H1 (cell line): ENCODE measurements around the gene RPS21.

ENCODE experiments used
- EZH2 ChIP-seq: fragments of 200-600 bp; sonication (generic); IDR thresholded peaks from 2 replicates; pipeline ENCODE4 v1.7.1; 2012; ENCODE audit warnings: low read depth, mild to moderate bottlenecking, moderate library complexity, low read length, inconsistent platforms; ENCODE audit not compliant: severe bottlenecking
- SP1 ChIP-seq: IDR thresholded peaks from 2 replicates; pipeline ENCODE4 v1.6.1; 2011; ENCODE audit warnings: low read depth, low read length
- SUZ12 ChIP-seq: fragments of 200-600 bp; sonication (generic); IDR thresholded peaks from 2 replicates; pipeline ENCODE4 v1.6.1; 2012; ENCODE audit warnings: mild to moderate bottlenecking, inconsistent platforms, low read length, moderate library complexity, mixed read lengths
- TAF1 ChIP-seq: IDR thresholded peaks from 2 replicates; pipeline ENCODE4 v1.6.1; 2011; ENCODE audit warnings: mild to moderate bottlenecking, low read depth, low read length
- TF ChIP-seq, protein P1 (sequence below), 3 experiments: IDR thresholded peaks; 1 replicate in 2 of 3; 2 replicates in 1 of 3; pipeline versions ENCODE4 v1.5.1 to v1.6.1; 2011; ENCODE audit warnings: low read length in 3 of 3, mild to moderate bottlenecking in 3 of 3, inconsistent platforms in 2 of 3, low read depth in 1 of 3, moderate library complexity in 1 of 3; ENCODE audit not compliant: insufficient read depth in 1 of 3; ENCODE audit errors: control extremely low read depth in 1 of 3

DNA sequence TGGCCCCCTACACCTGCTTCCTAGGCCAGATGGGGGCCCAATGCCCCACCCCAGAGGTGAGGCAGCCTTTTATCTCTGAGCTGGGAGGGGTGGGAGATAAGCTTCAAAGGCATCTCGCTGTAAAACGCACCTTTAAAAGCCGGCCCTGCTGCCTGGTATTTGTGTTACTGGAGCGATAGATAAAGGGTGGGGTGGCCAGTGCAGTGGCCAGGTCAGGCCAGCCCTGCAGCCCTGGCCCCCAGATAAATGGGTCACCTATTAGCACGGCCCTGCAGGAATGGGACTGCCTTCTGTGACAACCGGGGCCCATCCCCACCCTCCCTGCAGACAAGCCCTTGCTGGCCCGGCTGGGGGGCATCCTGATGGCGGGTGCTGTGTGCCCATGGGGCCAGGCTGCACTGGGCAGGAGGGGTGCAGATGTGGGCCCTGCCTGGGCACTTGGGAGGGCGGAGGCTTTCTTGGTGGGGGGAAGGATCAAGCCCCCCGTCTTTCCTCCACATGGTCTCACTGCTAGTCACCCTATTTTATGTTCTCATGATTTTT lies 43.5 kb downstream of the RPS21 start:
- TF ChIP-seq, protein P1, sequence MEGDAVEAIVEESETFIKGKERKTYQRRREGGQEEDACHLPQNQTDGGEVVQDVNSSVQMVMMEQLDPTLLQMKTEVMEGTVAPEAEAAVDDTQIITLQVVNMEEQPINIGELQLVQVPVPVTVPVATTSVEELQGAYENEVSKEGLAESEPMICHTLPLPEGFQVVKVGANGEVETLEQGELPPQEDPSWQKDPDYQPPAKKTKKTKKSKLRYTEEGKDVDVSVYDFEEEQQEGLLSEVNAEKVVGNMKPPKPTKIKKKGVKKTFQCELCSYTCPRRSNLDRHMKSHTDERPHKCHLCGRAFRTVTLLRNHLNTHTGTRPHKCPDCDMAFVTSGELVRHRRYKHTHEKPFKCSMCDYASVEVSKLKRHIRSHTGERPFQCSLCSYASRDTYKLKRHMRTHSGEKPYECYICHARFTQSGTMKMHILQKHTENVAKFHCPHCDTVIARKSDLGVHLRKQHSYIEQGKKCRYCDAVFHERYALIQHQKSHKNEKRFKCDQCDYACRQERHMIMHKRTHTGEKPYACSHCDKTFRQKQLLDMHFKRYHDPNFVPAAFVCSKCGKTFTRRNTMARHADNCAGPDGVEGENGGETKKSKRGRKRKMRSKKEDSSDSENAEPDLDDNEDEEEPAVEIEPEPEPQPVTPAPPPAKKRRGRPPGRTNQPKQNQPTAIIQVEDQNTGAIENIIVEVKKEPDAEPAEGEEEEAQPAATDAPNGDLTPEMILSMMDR (IDR thresholded peaks at IDR 0.05; ENCODE audit: control extremely low read depth in 1 of 3, insufficient read depth in 1 of 3, low read depth in 1 of 3, low read length in 3 of 3), result no peak
- no peak for TF ChIP-seq TAF1
- TF ChIP-seq SUZ12, result no peak
- no peak for TF ChIP-seq SP1
- TF ChIP-seq EZH2, result no peak
